HL-60/S4 treated with phorbol 12-myristate 13-acetate at 8.2 ng/mL for 4 days and 3 days (cell line): ENCODE results near the gene CAPN9.

Source experiments
- in situ Hi-C: fragments of 300-500 bp; cut with MboI; formaldehyde crosslinking; loops from 2 replicates; pipeline ENCODE4 v1.15.0; 2022; ENCODE audit warnings: low sequenced_read_pairs

Gene CAPN9

GRCh38 chr1:230794431-230794830 lies 47.2 kb downstream of the CAPN9 start:
- in situ Hi-C loops, result no loop called here

- in situ Hi-C loops, result no loop called here
Observed at GRCh38 chr1:230794871-230795605, 47.9 kb downstream of the CAPN9 start.

GRCh38 chr1:230796626-230797025 lies 49.4 kb downstream of the CAPN9 start:
- in situ Hi-C loops, result no loop called here

- in situ Hi-C loops, result no loop called here
Observed at GRCh38 chr1:230797376-230797920, 50.3 kb downstream of the CAPN9 start.

GRCh38 chr1:230797942-230798365 lies 50.8 kb downstream of the CAPN9 start:
- in situ Hi-C loops, result no loop called here

GRCh38 chr1:230798491-230798890 lies 51.3 kb downstream of the CAPN9 start:
- in situ Hi-C loops, result no loop called here

GRCh38 chr1:230800891-230801840 lies 54.0 kb downstream of the CAPN9 start:
- in situ Hi-C loops, result no loop called here

- in situ Hi-C loops, result no loop called here
Observed at GRCh38 chr1:230804396-230804795, 57.2 kb downstream of the CAPN9 start.

- in situ Hi-C loops, result no loop called here
Observed at GRCh38 chr1:230806552-230806951, 59.4 kb downstream of the CAPN9 start.

- in situ Hi-C loops, result no loop called here
Observed at GRCh38 chr1:230807029-230807428, 59.8 kb downstream of the CAPN9 start.

GRCh38 chr1:230807561-230808280 lies 60.5 kb downstream of the CAPN9 start:
- in situ Hi-C loops, result no loop called here

GRCh38 chr1:230808281-230808872 lies 61.2 kb downstream of the CAPN9 start:
- in situ Hi-C loops, result no loop called here

GRCh38 chr1:230809256-230809990 lies 62.2 kb downstream of the CAPN9 start:
- in situ Hi-C loops, result no loop called here

GRCh38 chr1:230812568-230812967 lies 65.4 kb downstream of the CAPN9 start:
- in situ Hi-C loops, result no loop called here

- in situ Hi-C loops, result no loop called here
Observed at GRCh38 chr1:230814949-230815692, 67.9 kb downstream of the CAPN9 start.

- in situ Hi-C loops, result no loop called here
Observed at GRCh38 chr1:230816018-230816417, 68.8 kb downstream of the CAPN9 start.

GRCh38 chr1:230818367-230818766 lies 71.2 kb downstream of the CAPN9 start:
- in situ Hi-C loops, result no loop called here

GRCh38 chr1:230818901-230819300 lies 71.7 kb downstream of the CAPN9 start:
- in situ Hi-C loops, result no loop called here

- in situ Hi-C loops, result no loop called here
Observed at GRCh38 chr1:230819976-230820375, 72.8 kb downstream of the CAPN9 start.
